Measurements from ENCODE around the gene SFXN1.

The SFXN1 gene

GRCh38 chr5:175576591-175576990 is 98.2 kb downstream of the SFXN1 start:
- DNase-seq: no peak
